Loucy (cell line): ENCODE results near the gene SH2B2.

ENCODE experiments used
- H2AFZ ChIP-seq: fragments of 200-600 bp; sonication (generic); 2 replicates; pipeline ENCODE4 v1.6.0; 2016; ENCODE audit warnings: antibody characterized with exemption, mild to moderate bottlenecking, low read length, moderate library complexity
- H3F3A ChIP-seq: fragments of 200-600 bp; 2 replicates; pipeline ENCODE4 v1.6.0; 2016; ENCODE audit warnings: antibody characterized with exemption, low read depth, mild to moderate bottlenecking
- H3K27me3 ChIP-seq: fragments of 200-600 bp; sonication (generic); 2 replicates; pipeline ENCODE4 v1.6.1; 2014; ENCODE audit warnings: low read length, mild to moderate bottlenecking; ENCODE audit not compliant: insufficient read depth, poor library complexity, severe bottlenecking
- H3K36me3 ChIP-seq: fragments of 200-600 bp; sonication (generic); 2 replicates; pipeline ENCODE4 v1.6.1; 2016; ENCODE audit warnings: low read length; ENCODE audit not compliant: insufficient read depth
- H3K4me1 ChIP-seq: fragments of 200-600 bp; sonication (generic); 2 replicates; pipeline ENCODE4 v1.5.1; 2014; ENCODE audit warnings: low read length, mild to moderate bottlenecking; ENCODE audit not compliant: insufficient read depth, poor library complexity, severe bottlenecking
- H3K4me2 ChIP-seq: fragments of 200-600 bp; sonication (generic); 2 replicates; pipeline ENCODE4 v1.6.0; 2014; ENCODE audit warnings: antibody characterized with exemption, low read length, low read depth, mild to moderate bottlenecking; ENCODE audit not compliant: poor library complexity, severe bottlenecking
- H3K4me3 ChIP-seq: fragments of 200-600 bp; sonication (generic); 2 replicates; pipeline ENCODE4 v1.5.1; 2014; ENCODE audit warnings: low read length, mild to moderate bottlenecking, mixed read lengths; ENCODE audit not compliant: poor library complexity, severe bottlenecking
- H3K79me2 ChIP-seq: fragments of 200-600 bp; sonication (generic); 2 replicates; pipeline ENCODE4 v1.6.1; 2014; ENCODE audit warnings: low read length; ENCODE audit not compliant: insufficient read depth
- H3K9ac ChIP-seq: fragments of 200-600 bp; sonication (generic); 2 replicates; pipeline ENCODE4 v1.6.0; 2014; ENCODE audit warnings: mild to moderate bottlenecking, low read depth, low read length, moderate library complexity; ENCODE audit not compliant: poor library complexity, severe bottlenecking
- H3K9me2 ChIP-seq: fragments of 200-600 bp; sonication (generic); replicated peaks from 2 replicates; pipeline ENCODE4 v1.6.1; 2016; ENCODE audit warnings: low read depth, low read length, mixed read lengths
- H3K9me3 ChIP-seq: fragments of 200-600 bp; sonication (generic); 2 replicates; pipeline ENCODE4 v1.6.1; 2014; ENCODE audit warnings: mild to moderate bottlenecking, antibody characterized with exemption, low read length, low read depth; ENCODE audit not compliant: insufficient read depth
- H4K20me1 ChIP-seq: fragments of 200-600 bp; sonication (generic); 2 replicates; pipeline ENCODE4 v1.6.0; 2014; ENCODE audit warnings: antibody characterized with exemption, low read length, mild to moderate bottlenecking; ENCODE audit not compliant: insufficient read depth, poor library complexity, severe bottlenecking
- EZH2phosphoT487 ChIP-seq: fragments of 200-600 bp; IDR thresholded peaks from 2 replicates; pipeline ENCODE4 v1.6.1; 2018; ENCODE audit warnings: antibody characterized with exemption, mild to moderate bottlenecking, moderate library complexity, borderline replicate concordance
- TF ChIP-seq, protein P1 (sequence below): fragments of 200-600 bp; sonication (generic); conservative IDR thresholded peaks from 2 replicates; pipeline ENCODE4 v1.5.1; 2014; ENCODE audit warnings: mild to moderate bottlenecking, antibody characterized with exemption, low read length

Gene SH2B2

DNA sequence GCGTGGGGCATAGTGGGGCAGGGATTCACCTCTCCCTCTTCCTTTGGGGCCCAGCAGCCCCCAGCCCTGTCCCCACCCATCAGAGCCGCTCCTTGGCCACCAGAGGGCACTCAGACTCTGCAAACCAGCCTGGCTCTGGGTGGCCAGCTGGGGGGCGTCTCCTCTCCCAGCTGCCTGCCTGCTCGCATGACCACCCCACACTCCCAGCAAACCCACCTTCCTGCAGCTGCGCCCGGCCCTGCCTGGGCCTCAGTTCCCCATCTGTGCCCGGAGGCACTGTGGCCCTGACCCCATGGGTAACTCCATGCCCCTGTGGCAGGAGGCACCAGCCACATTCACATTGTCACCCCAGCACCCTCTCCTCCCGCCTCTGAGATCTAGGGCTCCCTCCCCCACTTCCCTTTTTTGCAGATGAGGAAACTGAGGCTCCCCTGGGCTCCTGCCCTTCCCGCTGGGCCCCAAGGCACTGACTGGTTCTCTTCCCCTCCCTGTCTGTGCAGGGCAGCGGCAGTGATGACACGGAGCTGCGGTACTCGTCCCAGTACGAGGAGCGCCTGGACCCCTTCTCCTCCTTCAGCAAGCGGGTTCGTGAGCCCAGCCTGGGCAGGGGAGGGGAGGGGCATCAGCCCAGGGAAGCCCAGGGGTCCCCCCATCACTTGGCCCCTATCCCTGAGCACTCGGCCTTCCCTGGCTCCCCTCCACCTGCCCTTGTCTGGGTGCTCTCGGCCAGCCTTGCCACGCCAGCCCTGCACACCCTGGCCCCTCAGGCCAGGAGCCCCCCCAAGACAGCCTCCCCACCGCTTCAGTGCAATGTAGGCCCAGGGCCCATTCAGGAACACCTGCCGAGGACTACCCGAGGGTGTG lies 6.9 kb upstream of the SH2B2 start:
- Histone ChIP-seq H3F3A (no peaks in the 10 kb centered on the region), H2AFZ (no peak overlapping the region)

DNA sequence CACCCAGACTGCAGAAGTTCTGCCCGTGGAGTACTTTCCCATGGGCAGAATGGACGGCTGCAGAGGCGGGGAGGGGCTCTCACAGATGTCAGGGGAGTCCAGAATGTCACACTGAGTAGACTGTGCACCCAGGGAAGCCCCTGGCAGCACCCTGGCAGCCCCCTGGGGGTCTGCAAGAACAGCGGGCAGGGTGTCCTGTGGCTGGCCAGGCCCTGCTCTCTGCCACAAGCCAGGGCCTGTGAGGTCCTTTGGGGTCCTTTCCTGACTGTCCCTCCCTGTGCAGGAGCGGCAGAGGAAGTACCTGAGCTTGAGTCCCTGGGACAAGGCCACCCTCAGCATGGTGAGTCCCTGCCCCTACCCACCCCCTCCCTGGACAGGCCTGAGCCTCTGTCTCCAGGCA lies 6.1 kb upstream of the SH2B2 start:
- no peaks in the 10 kb centered on the region for H3K9me2 ChIP-seq
- no peak overlapping the region for H3K9ac ChIP-seq
- no peaks in the 10 kb centered on the region for H3K4me1 ChIP-seq
- no peak overlapping the region for H3K4me3 ChIP-seq
- no peaks in the 10 kb centered on the region for H3K9me3 ChIP-seq
- H3K27me3 ChIP-seq: no peaks in the 10 kb centered on the region
- H2AFZ ChIP-seq: no peak overlapping the region
- H3K79me2 ChIP-seq: no peaks in the 10 kb centered on the region
- no peak overlapping the region for H3K4me2 ChIP-seq
- H4K20me1 ChIP-seq: no peaks in the 10 kb centered on the region
- H3K36me3 ChIP-seq: no peaks in the 10 kb centered on the region
- TF ChIP-seq, protein P1, sequence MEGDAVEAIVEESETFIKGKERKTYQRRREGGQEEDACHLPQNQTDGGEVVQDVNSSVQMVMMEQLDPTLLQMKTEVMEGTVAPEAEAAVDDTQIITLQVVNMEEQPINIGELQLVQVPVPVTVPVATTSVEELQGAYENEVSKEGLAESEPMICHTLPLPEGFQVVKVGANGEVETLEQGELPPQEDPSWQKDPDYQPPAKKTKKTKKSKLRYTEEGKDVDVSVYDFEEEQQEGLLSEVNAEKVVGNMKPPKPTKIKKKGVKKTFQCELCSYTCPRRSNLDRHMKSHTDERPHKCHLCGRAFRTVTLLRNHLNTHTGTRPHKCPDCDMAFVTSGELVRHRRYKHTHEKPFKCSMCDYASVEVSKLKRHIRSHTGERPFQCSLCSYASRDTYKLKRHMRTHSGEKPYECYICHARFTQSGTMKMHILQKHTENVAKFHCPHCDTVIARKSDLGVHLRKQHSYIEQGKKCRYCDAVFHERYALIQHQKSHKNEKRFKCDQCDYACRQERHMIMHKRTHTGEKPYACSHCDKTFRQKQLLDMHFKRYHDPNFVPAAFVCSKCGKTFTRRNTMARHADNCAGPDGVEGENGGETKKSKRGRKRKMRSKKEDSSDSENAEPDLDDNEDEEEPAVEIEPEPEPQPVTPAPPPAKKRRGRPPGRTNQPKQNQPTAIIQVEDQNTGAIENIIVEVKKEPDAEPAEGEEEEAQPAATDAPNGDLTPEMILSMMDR: no peak
- TF ChIP-seq EZH2phosphoT487: no peak
- no peaks in the 10 kb centered on the region for H3F3A ChIP-seq

More for the DNA sequence above, 6.9 kb upstream of the SH2B2 start:
- Histone ChIP-seq H3K79me2 (no peaks in the 10 kb centered on the region), H3K4me3 (no peak overlapping the region), H4K20me1 (no peaks in the 10 kb centered on the region), H3K4me2 (no peak overlapping the region), H3K27me3 (no peaks in the 10 kb centered on the region), H3K9me3 (no peaks in the 10 kb centered on the region), H3K4me1 (no peaks in the 10 kb centered on the region), H3K9me2 (no peaks in the 10 kb centered on the region), H3K36me3 (no peaks in the 10 kb centered on the region), H3K9ac (no peak overlapping the region)
- TF ChIP-seq, protein P1: peak; percentile 82
- no peak for TF ChIP-seq EZH2phosphoT487

DNA sequence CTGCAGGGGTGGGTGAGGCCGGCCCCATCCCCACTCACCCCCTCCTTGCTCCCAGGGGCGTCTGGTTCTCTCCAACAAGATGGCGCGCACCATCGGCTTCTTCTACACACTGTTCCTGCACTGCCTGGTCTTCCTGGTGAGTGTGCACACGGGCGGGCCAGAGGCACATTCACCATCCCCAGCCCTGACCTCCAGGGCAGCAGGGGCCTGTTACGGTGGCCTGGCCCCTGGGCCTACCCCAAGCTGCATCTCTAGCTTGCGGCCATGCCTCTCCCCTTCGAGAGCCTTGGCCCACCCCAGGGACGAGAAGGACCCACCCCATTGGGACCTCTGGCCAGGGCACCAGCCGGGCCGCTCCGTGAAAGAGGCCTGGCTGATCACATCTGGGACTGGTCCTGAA lies 4.9 kb upstream of the SH2B2 start:
- H2AFZ ChIP-seq: no peak overlapping the region
- no peak overlapping the region for H3K4me2 ChIP-seq
- TF ChIP-seq EZH2phosphoT487: no peak
- no peaks in the 10 kb centered on the region for H3F3A ChIP-seq
- H3K9me2 ChIP-seq: no peaks in the 10 kb centered on the region
- H3K9ac ChIP-seq: no peak overlapping the region
- no peaks in the 10 kb centered on the region for H4K20me1 ChIP-seq
- no peaks in the 10 kb centered on the region for H3K9me3 ChIP-seq
- no peaks in the 10 kb centered on the region for H3K27me3 ChIP-seq
- H3K36me3 ChIP-seq: no peaks in the 10 kb centered on the region
- H3K4me1 ChIP-seq: no peaks in the 10 kb centered on the region
- no peaks in the 10 kb centered on the region for H3K79me2 ChIP-seq
- H3K4me3 ChIP-seq: no peak overlapping the region
